ENCODE results near the gene FAM89B. TPM values are rescaled to one million over a fixed set of nuclear protein-coding genes. Genes with fewer than 3 reads are reported as not detected.

FAM89B gene
- total RNA-seq, 2 experiments from 2014 or later: 12.4 to 12.8 TPM

DNA sequence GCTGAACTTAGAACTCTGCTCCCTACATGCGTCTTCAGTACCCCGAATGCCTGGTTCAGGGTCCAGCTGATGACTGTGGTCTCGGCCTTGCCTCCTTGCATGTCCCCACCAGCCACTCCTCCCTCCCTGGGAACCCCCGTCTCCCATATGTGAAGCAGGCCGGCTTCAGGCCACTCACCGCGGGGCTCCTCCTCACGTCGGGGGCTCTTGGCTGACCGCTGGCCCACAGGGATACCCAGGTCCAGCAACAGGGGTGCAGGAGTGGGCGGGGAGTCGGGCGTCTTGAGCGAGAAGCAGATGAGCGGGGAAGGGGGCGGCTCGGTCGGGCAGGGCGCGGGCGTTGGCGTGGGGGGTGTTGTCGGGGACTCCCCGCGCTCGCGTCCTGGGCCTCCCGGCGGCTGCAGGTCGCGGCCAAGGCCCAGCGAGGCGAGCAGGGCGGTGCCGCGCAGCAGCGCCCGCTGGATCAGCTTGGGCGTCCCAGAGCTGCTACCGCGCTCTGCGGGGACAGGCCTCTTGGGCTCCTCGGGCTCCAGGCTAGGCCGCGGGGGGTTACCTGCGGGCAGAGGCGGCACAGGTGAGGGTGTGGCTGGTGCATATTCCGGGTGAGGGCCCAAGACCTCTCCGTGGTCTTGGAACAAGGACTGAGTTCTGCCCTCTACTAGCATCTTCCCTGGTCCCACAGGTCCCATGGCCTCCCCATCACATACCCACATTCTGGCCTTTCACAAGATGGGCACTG, 27.0 kb downstream of the FAM89B start:
- Mint-ChIP-seq H3K27me3 (ENCODE audit: low read depth) (no peaks in the 10 kb centered on the region), H3K36me3 (ENCODE audit: low read depth) (peaks cover 2% of the 10 kb centered on the region), H3K27ac (no peak overlapping the region), H3K4me3 (no peak overlapping the region), H3K9me3 (no peaks in the 10 kb centered on the region), H3K4me1 (ENCODE audit: low read depth) (peaks cover 10% of the 10 kb centered on the region)
- intact Hi-C loops (cut with micrococcal nuclease): no loop called here
- DNase-seq: no peak
- CTCF ChIA-PET: no interaction called here

DNA sequence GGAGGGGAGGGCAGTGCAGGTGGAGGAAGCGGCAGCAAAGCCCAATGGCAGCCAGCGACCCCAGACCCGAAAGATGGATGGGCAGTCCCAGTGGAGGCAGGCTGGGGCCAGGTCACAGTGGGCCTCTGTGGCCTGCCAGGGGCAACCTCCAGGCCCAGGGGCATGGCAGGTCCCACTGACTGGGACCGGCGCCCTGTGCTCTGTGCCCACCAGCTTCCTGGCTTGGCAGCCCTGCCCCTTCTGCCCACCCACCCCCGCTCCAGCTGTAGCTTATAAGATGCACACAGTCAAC, 27.6 kb downstream of the FAM89B start:
- no peaks in the 10 kb centered on the region for H3K9me3 Mint-ChIP-seq
- H3K4me1 Mint-ChIP-seq (ENCODE audit: low read depth): peaks cover 9% of the 10 kb centered on the region
- intact Hi-C loops (cut with micrococcal nuclease): no loop called here
- H3K36me3 Mint-ChIP-seq (ENCODE audit: low read depth): peaks cover 2% of the 10 kb centered on the region
- H3K4me3 Mint-ChIP-seq: no peak overlapping the region
- H3K27me3 Mint-ChIP-seq (ENCODE audit: low read depth): no peaks in the 10 kb centered on the region
- no peak for DNase-seq
- CTCF ChIA-PET: no interaction called here
- H3K27ac Mint-ChIP-seq: no peak overlapping the region

DNA sequence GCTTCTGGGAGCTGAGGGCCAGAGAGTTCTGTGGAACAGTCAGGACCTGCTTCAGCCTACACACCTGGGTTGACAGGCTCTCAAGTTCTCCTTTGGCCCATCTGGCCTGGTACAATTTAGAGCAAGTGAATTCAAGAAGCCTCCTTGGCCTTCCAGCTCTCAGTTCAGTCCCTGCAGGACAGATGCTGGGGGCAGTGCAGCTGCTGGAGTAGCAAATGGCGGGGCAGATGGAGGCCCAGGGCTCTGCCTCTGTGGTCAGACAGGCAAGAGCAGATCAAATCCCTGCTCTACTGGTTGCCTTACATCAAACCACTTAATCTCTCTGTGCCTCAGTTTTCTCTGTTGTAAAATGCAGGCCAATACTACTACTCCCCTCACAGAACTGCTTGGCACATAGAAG, 31.9 kb downstream of the FAM89B start:
- H3K4me1 Mint-ChIP-seq (ENCODE audit: low read depth): no peaks in the 10 kb centered on the region
- intact Hi-C loops (cut with micrococcal nuclease): no loop called here
- no peak for DNase-seq
- no peak overlapping the region for H3K4me3 Mint-ChIP-seq
- CTCF ChIA-PET: interaction anchor here (1.6 to 1.7 kb wide), 2 partner anchors 10 to 63 kb away, joined by 4 to 6 read pairs; no protein-coding TSS in a partner anchor
- no peaks in the 10 kb centered on the region for H3K9me3 Mint-ChIP-seq
- no peak overlapping the region for H3K27ac Mint-ChIP-seq
- peaks cover 5% of the 10 kb centered on the region for H3K36me3 Mint-ChIP-seq (ENCODE audit: low read depth)
- H3K27me3 Mint-ChIP-seq (ENCODE audit: low read depth): no peaks in the 10 kb centered on the region

DNA sequence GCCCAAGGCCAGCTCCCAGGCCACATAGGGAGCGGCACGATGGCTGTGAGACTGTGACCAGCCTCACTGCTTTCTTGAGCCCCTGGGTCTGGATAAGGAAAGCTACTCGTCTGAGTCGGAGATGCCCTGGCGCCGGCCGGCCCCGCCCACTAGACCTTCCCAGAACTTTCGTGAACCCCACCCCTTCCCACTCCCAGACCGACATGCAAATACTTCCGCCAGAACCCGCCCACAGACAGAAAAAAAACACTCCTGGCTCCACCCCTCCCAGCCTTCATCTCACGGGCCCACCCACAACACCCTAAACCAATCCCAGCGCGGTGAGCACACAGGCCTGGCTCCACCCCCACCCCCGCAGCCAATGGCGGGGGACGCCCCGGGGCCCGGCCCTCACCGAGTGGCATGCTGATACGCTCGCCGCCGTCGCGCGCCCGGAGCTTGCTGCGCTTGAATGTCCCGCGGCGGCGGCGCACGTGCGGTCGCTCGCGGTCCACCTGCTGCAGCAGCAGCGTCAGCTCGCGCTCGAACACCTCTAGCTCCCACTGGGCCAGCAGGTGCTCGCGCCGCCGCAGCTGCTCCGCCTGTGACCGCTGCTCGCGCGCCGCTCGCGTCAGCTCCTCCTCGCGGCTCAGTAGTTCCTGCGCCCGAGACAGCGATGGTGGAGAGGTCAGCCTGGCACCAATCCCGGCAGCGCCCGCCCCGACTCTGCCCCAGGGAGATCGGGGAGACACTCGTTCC, 34.7 kb downstream of the FAM89B start:
- H3K27ac Mint-ChIP-seq: no peak overlapping the region
- no peak for DNase-seq
- intact Hi-C loops (cut with micrococcal nuclease): no loop called here
- H3K9me3 Mint-ChIP-seq: no peaks in the 10 kb centered on the region
- CTCF ChIA-PET: no interaction called here
- no peaks in the 10 kb centered on the region for H3K27me3 Mint-ChIP-seq (ENCODE audit: low read depth)
- no peak overlapping the region for H3K4me3 Mint-ChIP-seq
- peaks cover 23% of the 10 kb centered on the region for H3K4me1 Mint-ChIP-seq (ENCODE audit: low read depth)
- peaks cover 9% of the 10 kb centered on the region for H3K36me3 Mint-ChIP-seq (ENCODE audit: low read depth)

DNA sequence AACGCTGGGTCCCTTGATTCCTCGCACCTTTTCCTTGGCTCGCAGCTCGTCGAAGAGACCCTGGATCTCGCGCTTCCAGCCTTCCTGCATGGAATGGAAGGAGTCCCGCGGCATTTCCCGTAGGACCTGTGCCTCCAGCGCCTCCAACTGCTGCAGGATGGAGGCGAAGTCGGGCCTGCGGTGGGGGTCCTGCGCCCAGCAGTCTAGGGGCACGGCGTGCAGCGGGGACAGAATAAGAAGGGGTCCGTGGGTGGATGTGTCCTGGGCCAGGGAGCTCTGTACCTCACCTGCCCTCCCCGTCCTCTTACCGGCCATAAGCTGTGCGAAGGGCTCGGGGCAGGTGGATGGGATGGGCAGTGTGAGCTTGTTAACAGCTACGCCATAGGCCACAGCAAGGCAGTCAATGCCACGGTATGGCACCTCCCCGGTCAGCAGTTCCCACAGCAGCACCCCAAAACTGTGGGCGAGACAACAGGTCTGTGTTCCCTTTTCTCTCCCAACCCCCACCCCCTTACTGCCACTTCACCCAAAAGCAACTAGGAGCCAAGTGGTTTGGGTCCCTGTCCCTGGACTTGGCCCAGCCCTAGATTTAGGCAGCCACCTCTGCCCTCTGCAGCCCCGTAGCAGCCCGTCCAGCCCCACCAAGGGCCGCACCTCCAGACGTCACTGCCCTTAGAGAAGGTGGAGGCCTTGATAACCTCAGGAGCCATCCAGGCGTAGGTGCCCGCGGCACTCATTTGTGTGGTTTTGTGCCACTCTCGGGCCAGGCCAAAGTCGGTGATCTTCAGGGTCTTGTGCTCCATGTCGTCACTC, 35.5 kb downstream of the FAM89B start:
- H3K9me3 Mint-ChIP-seq: no peaks in the 10 kb centered on the region
- intact Hi-C loops (cut with micrococcal nuclease): no loop called here
- no peak for DNase-seq
- no peaks in the 10 kb centered on the region for H3K27me3 Mint-ChIP-seq (ENCODE audit: low read depth)
- peaks cover 31% of the 10 kb centered on the region for H3K4me1 Mint-ChIP-seq (ENCODE audit: low read depth)
- no peak overlapping the region for H3K27ac Mint-ChIP-seq
- no peak overlapping the region for H3K4me3 Mint-ChIP-seq
- CTCF ChIA-PET: no interaction called here
- peaks cover 13% of the 10 kb centered on the region for H3K36me3 Mint-ChIP-seq (ENCODE audit: low read depth)

DNA sequence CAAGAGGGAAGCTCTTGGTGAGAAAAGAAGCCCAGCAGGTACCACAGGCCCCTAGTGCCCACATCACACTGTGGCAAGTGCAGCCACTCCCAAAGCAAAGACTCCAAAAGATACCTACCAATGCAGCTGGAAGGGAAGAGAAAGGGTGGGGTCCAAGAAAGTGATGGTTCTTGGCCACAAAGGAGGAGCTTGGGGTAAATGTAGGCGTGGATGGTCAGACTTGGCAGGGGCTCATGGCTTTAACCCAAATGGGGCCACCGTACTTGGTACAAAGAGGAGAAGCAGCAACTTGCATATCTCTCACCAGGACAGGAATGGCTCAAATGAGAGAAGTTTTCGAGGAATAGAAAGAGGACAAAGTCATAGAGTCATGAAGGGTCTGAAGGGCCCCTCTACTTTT, 36.9 kb downstream of the FAM89B start:
- H3K27ac Mint-ChIP-seq: no peak overlapping the region
- H3K36me3 Mint-ChIP-seq (ENCODE audit: low read depth): peaks cover 13% of the 10 kb centered on the region
- CTCF ChIA-PET: no interaction called here
- H3K27me3 Mint-ChIP-seq (ENCODE audit: low read depth): no peaks in the 10 kb centered on the region
- no peak overlapping the region for H3K4me3 Mint-ChIP-seq
- intact Hi-C loops (cut with micrococcal nuclease): no loop called here
- peaks cover 35% of the 10 kb centered on the region for H3K4me1 Mint-ChIP-seq (ENCODE audit: low read depth)
- H3K9me3 Mint-ChIP-seq: no peaks in the 10 kb centered on the region
- no peak for DNase-seq

DNA sequence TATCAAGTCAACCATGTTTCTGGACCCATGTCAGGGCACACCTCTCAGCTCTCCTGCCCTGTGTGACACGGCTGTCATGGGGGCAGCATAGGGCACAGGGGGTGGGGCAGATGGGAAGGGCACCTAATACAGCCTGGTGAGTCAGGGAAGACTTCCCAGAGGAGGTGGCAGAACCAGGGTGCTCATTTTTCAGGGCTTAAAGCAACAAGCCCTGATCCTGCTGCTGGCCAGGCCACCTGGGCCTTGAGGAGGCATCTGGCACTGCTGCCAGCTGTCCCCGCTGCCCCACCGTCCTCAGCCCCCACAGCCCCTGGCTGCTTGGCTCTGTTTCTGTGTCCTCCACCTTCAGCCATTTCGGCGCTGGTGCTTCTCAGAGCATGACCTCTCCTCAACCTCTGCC, 37.3 kb downstream of the FAM89B start:
- H3K4me3 Mint-ChIP-seq: no peak overlapping the region
- CTCF ChIA-PET: no interaction called here
- H3K36me3 Mint-ChIP-seq (ENCODE audit: low read depth): peaks cover 13% of the 10 kb centered on the region
- H3K27me3 Mint-ChIP-seq (ENCODE audit: low read depth): no peaks in the 10 kb centered on the region
- intact Hi-C loops (cut with micrococcal nuclease): no loop called here
- H3K9me3 Mint-ChIP-seq: no peaks in the 10 kb centered on the region
- no peak for DNase-seq
- H3K27ac Mint-ChIP-seq: peak overlapping the region; percentile 64
- H3K4me1 Mint-ChIP-seq (ENCODE audit: low read depth): peaks cover 35% of the 10 kb centered on the region

DNA sequence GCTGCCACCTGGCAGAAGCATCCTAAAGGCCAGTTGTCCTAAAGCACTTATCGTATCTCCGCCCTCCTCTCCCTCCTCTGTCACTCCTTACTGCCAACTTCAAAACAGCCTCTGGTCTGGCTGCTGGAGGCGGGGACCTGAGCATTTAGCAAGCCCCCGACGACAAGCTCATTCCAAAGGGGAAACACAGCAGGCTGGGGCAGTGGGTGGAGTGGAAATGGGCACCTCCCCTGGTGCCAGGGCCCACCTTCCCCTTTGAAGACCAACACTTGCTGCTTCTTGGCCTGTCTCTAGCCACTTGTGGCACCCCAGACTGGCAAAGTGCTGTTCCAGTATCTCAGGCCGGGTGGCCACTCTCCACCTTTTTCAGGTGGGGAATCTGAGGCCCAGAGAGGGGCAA, 38.1 kb downstream of the FAM89B start:
- Mint-ChIP-seq H3K27ac (peak overlapping the region; percentile 59), H3K4me1 (ENCODE audit: low read depth) (peaks cover 35% of the 10 kb centered on the region), H3K36me3 (ENCODE audit: low read depth) (peaks cover 13% of the 10 kb centered on the region), H3K4me3 (no peak overlapping the region), H3K27me3 (ENCODE audit: low read depth) (no peaks in the 10 kb centered on the region), H3K9me3 (no peaks in the 10 kb centered on the region)
- no peak for DNase-seq
- intact Hi-C loops (cut with micrococcal nuclease): no loop called here
- CTCF ChIA-PET: interaction anchor here (0.6 kb wide), 1 partner anchor 37 kb away, joined by 3 read pairs; no protein-coding TSS in a partner anchor

DNA sequence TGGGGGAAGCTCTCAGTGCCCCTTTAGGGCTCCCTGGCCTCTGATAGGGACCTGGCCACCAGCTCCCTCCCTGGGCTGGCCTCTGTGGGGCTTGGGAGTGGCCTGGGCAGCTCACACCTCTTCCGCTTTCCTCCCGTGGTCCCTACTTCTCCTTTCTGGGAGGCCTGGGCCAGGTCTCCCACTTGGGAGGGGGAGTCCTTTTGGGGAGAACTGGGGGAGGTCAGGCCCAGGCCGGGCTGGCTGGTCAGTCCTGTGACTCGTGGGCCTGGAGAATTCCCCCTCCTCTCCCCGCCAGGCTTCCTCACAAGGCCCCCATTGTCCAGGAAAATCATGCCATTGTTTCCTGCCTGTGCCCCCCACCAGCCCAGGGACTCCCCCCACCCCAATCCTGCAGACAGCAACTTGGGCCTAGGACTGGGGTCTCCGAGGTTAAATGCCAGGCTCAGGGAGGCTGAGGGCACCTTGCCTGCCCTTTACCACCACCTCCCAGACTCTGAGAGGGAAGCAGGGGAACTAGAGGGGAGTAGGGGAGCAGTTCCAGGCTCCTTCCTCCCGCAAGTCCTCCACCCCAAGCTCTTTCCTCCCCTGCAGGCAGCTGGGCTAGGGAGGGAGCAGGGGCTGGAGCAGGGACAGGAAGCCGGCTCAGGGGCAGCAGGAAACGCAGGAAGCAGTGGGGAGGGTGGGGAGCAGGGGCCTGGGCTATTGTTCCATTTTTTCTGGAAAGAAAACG, 38.9 kb downstream of the FAM89B start:
- H3K4me3 Mint-ChIP-seq: no peak overlapping the region
- H3K27me3 Mint-ChIP-seq (ENCODE audit: low read depth): no peaks in the 10 kb centered on the region
- H3K27ac Mint-ChIP-seq: peak overlapping the region; percentile 59
- CTCF ChIA-PET: no interaction called here
- DNase-seq: no peak
- H3K4me1 Mint-ChIP-seq (ENCODE audit: low read depth): peaks cover 35% of the 10 kb centered on the region
- peaks cover 10% of the 10 kb centered on the region for H3K36me3 Mint-ChIP-seq (ENCODE audit: low read depth)
- H3K9me3 Mint-ChIP-seq: no peaks in the 10 kb centered on the region
- intact Hi-C loops (cut with micrococcal nuclease): no loop called here

DNA sequence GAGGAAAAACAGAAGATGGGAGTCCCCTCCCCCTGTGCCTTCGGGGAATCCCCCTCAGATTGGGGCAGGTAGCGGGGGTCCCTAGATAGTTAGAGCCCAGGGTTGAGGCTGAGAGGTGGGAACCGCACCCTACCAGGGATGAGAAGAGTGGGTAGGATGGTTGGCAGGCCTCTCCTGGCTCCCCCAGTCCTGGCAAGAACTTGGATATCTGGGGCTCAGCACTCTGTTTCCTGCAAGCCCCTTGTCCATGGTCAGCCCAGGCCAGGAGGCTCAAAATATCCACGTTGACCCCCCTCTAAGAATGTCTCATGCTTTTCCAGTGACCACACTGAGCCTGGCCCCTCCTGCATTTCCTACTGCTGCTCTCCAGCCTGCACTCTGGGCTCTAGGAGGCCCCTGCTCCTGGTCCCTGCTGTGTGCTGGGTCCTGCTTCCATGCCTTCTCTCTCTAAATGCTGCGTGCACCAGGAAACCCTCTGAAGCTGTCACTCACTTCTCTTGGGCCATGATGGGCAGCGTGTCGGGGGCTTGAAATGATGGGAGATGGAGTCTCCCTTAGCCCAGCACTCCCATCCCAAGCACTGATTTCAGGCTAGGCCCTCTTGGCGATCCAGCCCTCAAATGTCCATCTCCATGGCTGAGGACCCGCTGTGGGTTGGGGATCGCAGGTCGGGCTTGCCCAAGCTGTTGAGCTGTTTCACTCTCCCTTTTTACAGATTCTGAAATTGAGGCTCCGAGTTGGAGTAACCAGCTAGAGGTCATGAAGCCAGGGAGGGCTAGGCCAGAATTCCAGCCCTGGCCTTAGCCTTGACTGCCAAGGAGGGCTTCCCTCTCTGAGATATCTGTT, 39.6 kb downstream of the FAM89B start:
- peak overlapping the region; percentile 95 for H3K4me3 Mint-ChIP-seq
- CTCF ChIA-PET: interaction anchor here (1.0 to 1.8 kb wide), 3 partner anchors 18 to 71 kb away, joined by 3 to 13 read pairs (median 9); no protein-coding TSS in a partner anchor
- intact Hi-C loops (cut with micrococcal nuclease): no loop called here
- H3K27me3 Mint-ChIP-seq (ENCODE audit: low read depth): no peaks in the 10 kb centered on the region
- H3K4me1 Mint-ChIP-seq (ENCODE audit: low read depth): peaks cover 42% of the 10 kb centered on the region
- no peak for DNase-seq
- H3K27ac Mint-ChIP-seq: peak overlapping the region; percentile 59
- peaks cover 15% of the 10 kb centered on the region for H3K36me3 Mint-ChIP-seq (ENCODE audit: low read depth)
- no peaks in the 10 kb centered on the region for H3K9me3 Mint-ChIP-seq

DNA sequence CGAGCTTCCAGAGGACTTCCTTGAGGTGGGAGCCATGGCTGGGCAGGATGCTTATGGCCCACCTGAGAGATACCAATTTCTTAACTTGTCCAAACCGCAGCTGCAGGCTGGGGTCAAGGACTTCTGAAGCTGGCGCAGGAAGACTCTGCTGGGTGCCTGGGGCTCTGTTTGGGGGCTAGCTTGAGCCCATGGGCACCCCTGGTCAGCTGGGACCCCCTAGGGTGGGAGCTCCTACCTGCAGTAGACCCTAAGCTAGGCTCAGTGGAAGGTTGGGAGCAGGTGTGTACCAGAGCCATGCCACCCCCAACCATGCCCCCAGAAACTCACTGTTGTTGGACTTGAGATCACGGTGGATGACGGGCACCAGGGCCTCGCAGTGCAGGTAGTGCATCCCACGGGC, 40.4 kb downstream of the FAM89B start:
- H3K4me1 Mint-ChIP-seq (ENCODE audit: low read depth): peaks cover 49% of the 10 kb centered on the region
- no peaks in the 10 kb centered on the region for H3K27me3 Mint-ChIP-seq (ENCODE audit: low read depth)
- no peak for DNase-seq
- intact Hi-C loops (cut with micrococcal nuclease): no loop called here
- CTCF ChIA-PET: interaction anchor here (0.9 to 1.8 kb wide), 5 partner anchors 19 to 297 kb away, joined by 3 to 13 read pairs (median 3); no protein-coding TSS in a partner anchor
- H3K36me3 Mint-ChIP-seq (ENCODE audit: low read depth): peaks cover 18% of the 10 kb centered on the region
- peak overlapping the region; percentile 95 for H3K4me3 Mint-ChIP-seq
- no peaks in the 10 kb centered on the region for H3K9me3 Mint-ChIP-seq
- H3K27ac Mint-ChIP-seq: peak overlapping the region; percentile 5

All from activated naive CD4-positive, alpha-beta T cell treated with anti-CD3 and anti-CD28 coated beads for 36 hours (primary cell).